IMR-90 (cell line): Measurements from ENCODE around the gene ANTXR2. TPM values are rescaled to one million over a fixed set of nuclear protein-coding genes. Genes with fewer than 3 reads are reported as not detected.

Experiments
- ATAC-seq: fragments of 200-7000 bp; cut with Tn5 transposase; 2 replicates; pipeline ENCODE4 v1.9.1; 2020; ENCODE audit warnings: low read depth, mild to moderate bottlenecking, moderate library complexity
- BruUV-seq: library from RNA; stranded (reverse); fragments of 400-500 nt; replicated peaks from 2 replicates; lab custom pipeline; 2021; lab: Mats Ljungman, UMichigan
- CTCF ChIA-PET: fragments of 300-600 bp; formaldehyde crosslinking; extraction: SDS; loops from one replicate; lab custom pipeline; 2021; ENCODE audit warnings: antibody characterized with exemption; lab: Yijun Ruan, JAX
- POLR2A ChIA-PET: fragments of 300-600 bp; sonication (Branson Sonifier 250); formaldehyde crosslinking; loops from one replicate; lab custom pipeline; 2022; ENCODE audit warnings: antibody characterized with exemption; ENCODE audit not compliant: unreplicated experiment; lab: Charles Lee
- DNase-seq: peaks from one replicate; pipeline ENCODE4 v3.0.0; 2013
- H2AFZ ChIP-seq: replicated peaks from 2 replicates; pipeline ENCODE3; 2013; ENCODE audit warnings: low read length, mild to moderate bottlenecking; ENCODE audit not compliant: poor library complexity
- H2AK5ac ChIP-seq: 2 replicates; pipeline ENCODE4 v1.6.1; 2013; ENCODE audit warnings: low read depth, low read length, inconsistent platforms
- H2AK9ac ChIP-seq: replicated peaks from 2 replicates; pipeline ENCODE3; 2013; ENCODE audit warnings: mild to moderate bottlenecking, low read depth, low read length, moderate library complexity; ENCODE audit not compliant: poor library complexity
- H2BK120ac ChIP-seq: 2 replicates; pipeline ENCODE4 v1.6.1; 2013; ENCODE audit warnings: low read depth, low read length, inconsistent platforms
- H2BK15ac ChIP-seq: 3 replicates; pipeline ENCODE4 v1.6.1; 2013; ENCODE audit warnings: low read depth, low read length, inconsistent platforms
- H2BK20ac ChIP-seq: 2 replicates; pipeline ENCODE4 v1.6.1; 2013; ENCODE audit warnings: low read depth, mild to moderate bottlenecking, inconsistent platforms, low read length, moderate library complexity
- H2BK5ac ChIP-seq: 2 replicates; pipeline ENCODE4 v1.6.1; 2013; ENCODE audit warnings: mild to moderate bottlenecking, low read depth, low read length, inconsistent platforms; ENCODE audit not compliant: poor library complexity, severe bottlenecking
- H3K14ac ChIP-seq: replicated peaks from 2 replicates; pipeline ENCODE4 v1.6.1; 2013; ENCODE audit warnings: low read depth, low read length, inconsistent platforms
- H3K18ac ChIP-seq: 2 replicates; pipeline ENCODE4 v1.6.1; 2013; ENCODE audit warnings: low read depth, low read length, control low read depth
- H3K23ac ChIP-seq: 2 replicates; pipeline ENCODE4 v1.6.1; 2013; ENCODE audit warnings: low read depth, low read length, inconsistent platforms
- H3K27ac ChIP-seq: 2 replicates; pipeline ENCODE4 v1.5.1; 2013; ENCODE audit warnings: mild to moderate bottlenecking, control low read depth, low read length; ENCODE audit not compliant: insufficient read depth
- H3K27me3 ChIP-seq: 2 replicates; pipeline ENCODE4 v1.6.1; 2013; ENCODE audit warnings: low read length; ENCODE audit not compliant: control insufficient read depth, insufficient read depth
- H3K36me3 ChIP-seq: 2 replicates; pipeline ENCODE4 v1.6.1; 2013; ENCODE audit warnings: low read length, mixed read lengths; ENCODE audit not compliant: control insufficient read depth, insufficient read depth
- H3K4ac ChIP-seq: 2 replicates; pipeline ENCODE4 v1.6.1; 2013; ENCODE audit warnings: low read depth, low read length, inconsistent platforms
- H3K4me1 ChIP-seq: 2 replicates; pipeline ENCODE4 v1.6.1; 2013; ENCODE audit warnings: low read length, mixed read lengths; ENCODE audit not compliant: control insufficient read depth, insufficient read depth
- H3K4me2 ChIP-seq: 2 replicates; pipeline ENCODE4 v1.6.1; 2013; ENCODE audit warnings: low read depth, mild to moderate bottlenecking, control low read depth, low read length, moderate library complexity
- H3K4me3 ChIP-seq: 2 replicates; pipeline ENCODE4 v1.5.1; 2013; ENCODE audit warnings: low read depth, mild to moderate bottlenecking, control low read depth, low read length, moderate library complexity; ENCODE audit not compliant: insufficient read depth
- H3K56ac ChIP-seq: 2 replicates; pipeline ENCODE4 v1.6.1; 2013; ENCODE audit warnings: low read length, inconsistent platforms; ENCODE audit not compliant: insufficient read depth; ENCODE audit errors: extremely low read depth
- H3K79me1 ChIP-seq, 2 experiments: 2 replicates each; pipeline ENCODE4 v1.6.1; 2013; ENCODE audit warnings: low read length in 2 of 2, inconsistent platforms in 1 of 2, low read depth in 1 of 2
- H3K9ac ChIP-seq: 2 replicates; pipeline ENCODE4 v1.6.1; 2013; ENCODE audit warnings: low read depth, low read length, control low read depth
- H3K9me1 ChIP-seq: 2 replicates; pipeline ENCODE4 v1.6.1; 2013; ENCODE audit warnings: low read length, inconsistent platforms; ENCODE audit not compliant: insufficient read depth
- H3K9me3 ChIP-seq: 2 replicates; pipeline ENCODE4 v1.6.1; 2013; ENCODE audit warnings: low read length; ENCODE audit not compliant: control insufficient read depth, insufficient read depth
- H4K20me1 ChIP-seq: 2 replicates; pipeline ENCODE4 v1.6.1; 2013; ENCODE audit warnings: low read length, inconsistent platforms; ENCODE audit not compliant: insufficient read depth
- H4K5ac ChIP-seq: 2 replicates; pipeline ENCODE4 v1.6.1; 2013; ENCODE audit warnings: mild to moderate bottlenecking, low read depth, low read length, control low read depth
- H4K8ac ChIP-seq, 2 experiments: 2 replicates each; pipeline ENCODE4 v1.6.1; 2013; ENCODE audit warnings: low read depth in 2 of 2, low read length in 2 of 2, control low read depth in 1 of 2, inconsistent platforms in 1 of 2
- H4K91ac ChIP-seq: 2 replicates; pipeline ENCODE4 v1.6.1; 2013; ENCODE audit warnings: low read depth, low read length, inconsistent platforms; ENCODE audit not compliant: insufficient read depth
- BHLHE40 ChIP-seq: fragments of 150-350 bp; IDR thresholded peaks from 2 replicates; pipeline ENCODE4 v1.6.1; 2016; ENCODE audit warnings: mild to moderate bottlenecking, low read depth, low read length
- CEBPB ChIP-seq: IDR thresholded peaks from 2 replicates; pipeline ENCODE4 v1.6.1; 2012; ENCODE audit warnings: low read depth, low read length, improper control_type of control experiment
- CHD1 ChIP-seq: IDR thresholded peaks from 2 replicates; pipeline ENCODE4 v1.6.1; 2012; ENCODE audit warnings: low read depth, low read length, improper control_type of control experiment
- ELK1 ChIP-seq: fragments of 150-350 bp; IDR thresholded peaks from 2 replicates; pipeline ENCODE4 v1.6.1; 2016; ENCODE audit warnings: low read depth, mild to moderate bottlenecking, low read length, moderate library complexity, borderline replicate concordance
- FOS ChIP-seq: fragments of 150-350 bp; IDR thresholded peaks from 2 replicates; pipeline ENCODE4 v1.6.1; 2016; ENCODE audit warnings: low read depth, low read length
- MAFK ChIP-seq: IDR thresholded peaks from 2 replicates; pipeline ENCODE4 v1.6.1; 2012; ENCODE audit warnings: low read depth, low read length, improper control_type of control experiment
- MAZ ChIP-seq: IDR thresholded peaks from 2 replicates; pipeline ENCODE4 v1.6.1; 2012; ENCODE audit warnings: low read depth, mild to moderate bottlenecking, low read length, improper control_type of control experiment, moderate library complexity, borderline replicate concordance
- MXI1 ChIP-seq: IDR thresholded peaks from 2 replicates; pipeline ENCODE4 v1.6.1; 2012; ENCODE audit warnings: low read depth, mild to moderate bottlenecking, low read length, moderate library complexity, borderline replicate concordance
- POLR2A ChIP-seq: IDR thresholded peaks from 2 replicates; pipeline ENCODE4 v1.6.1; 2012; ENCODE audit warnings: mild to moderate bottlenecking, low read depth, low read length
- RAD21 ChIP-seq: IDR thresholded peaks from 2 replicates; pipeline ENCODE4 v1.6.1; 2012; ENCODE audit warnings: low read length, improper control_type of control experiment
- RCOR1 ChIP-seq: IDR thresholded peaks from 2 replicates; pipeline ENCODE4 v1.6.1; 2012; ENCODE audit warnings: mild to moderate bottlenecking, low read length, improper control_type of control experiment; ENCODE audit not compliant: insufficient replicate concordance
- RFX5 ChIP-seq: IDR thresholded peaks from 2 replicates; pipeline ENCODE4 v1.8.0; 2012; ENCODE audit warnings: low read depth, mild to moderate bottlenecking, low read length, moderate library complexity
- SMC3 ChIP-seq: fragments of 150-350 bp; IDR thresholded peaks from 2 replicates; pipeline ENCODE4 v1.6.1; 2016; ENCODE audit warnings: low read depth, mild to moderate bottlenecking, antibody characterized with exemption, low read length, moderate library complexity
- USF2 ChIP-seq: fragments of 150-350 bp; IDR thresholded peaks from 2 replicates; pipeline ENCODE4 v1.6.1; 2017; ENCODE audit warnings: mild to moderate bottlenecking, antibody characterized with exemption, low read length, low read depth
- WGBS, 2 experiments: methylation state at CpG; one replicate each; pipeline versions ENCODE4 v1.1.5 to v1.1.7; 2013; ENCODE audit warnings: missing lambda C conversion rate in 2 of 2; ENCODE audit not compliant: insufficient read length in 1 of 2; ENCODE audit errors: extremely low coverage in 2 of 2; 5-methylcytosine and 5-hydroxymethylcytosine counted together
- dilution Hi-C: fragments of 300-500 bp; cut with HindIII; formaldehyde crosslinking; loops from one replicate; pipeline ENCODE4 v1.14.3; 2018; ENCODE audit warnings: low sequenced_read_pairs; ENCODE audit not compliant: unreplicated experiment
- in situ Hi-C: fragments of 300-500 bp; cut with MboI; formaldehyde crosslinking; loops from 3 replicates; pipeline ENCODE4 v1.14.3; 2019; ENCODE audit warnings: low sequenced_read_pairs, inconsistent platforms, mixed read lengths
- intact Hi-C: fragments of 100-400 bp; cut with micrococcal nuclease; formaldehyde crosslinking; loops from 2 replicates; pipeline ENCODE4 v1.10.0; 2022
- polyA plus RNA-seq, 3 experiments: library from polyadenylated mRNA; depleted of rRNA; stranded (reverse); fragments of >200 nt; gene quantifications; 2 replicates each; pipeline ENCODE4 v1.2.3, GENCODE V29; 2012; ENCODE audit warnings: low replicate concordance in 1 of 3
- total RNA-seq: library from RNA; depleted of rRNA; stranded (reverse); fragments of >200 nt; gene quantifications from 2 replicates; pipeline ENCODE4 v1.2.3, GENCODE V29; 2012

ANTXR2 gene
- total and polyA plus RNA-seq, 2 of the 4 experiments (the other 2 are of a cell fraction) = 46.8 to 88.5 TPM

- no peak overlapping the region for H3K18ac ChIP-seq
- no peak overlapping the region for H3K56ac ChIP-seq
- no peak overlapping the region for H2BK20ac ChIP-seq
- H3K36me3 ChIP-seq = peaks cover 19% of the 10 kb centered on the region
- H3K9me3 ChIP-seq = no peaks in the 10 kb centered on the region
- H4K8ac ChIP-seq = no peak overlapping the region
- no peak overlapping the region for H2BK15ac ChIP-seq
- ChIA-PET CTCF (no interaction called here), POLR2A (no interaction called here)
- no peak overlapping the region for H4K5ac ChIP-seq
- DNase-seq (no peak), ATAC-seq (no peak)
- no peaks in the 10 kb centered on the region for H3K27me3 ChIP-seq
- H4K91ac ChIP-seq = no peak overlapping the region
- BruUV-seq = no TSS peak
- H4K20me1 ChIP-seq = no peaks in the 10 kb centered on the region
- H3K23ac ChIP-seq = no peak overlapping the region
- dilution Hi-C loops = no loop called here
- no peak overlapping the region for H2AK5ac ChIP-seq
- in situ Hi-C loops = no loop called here
- H2AK9ac ChIP-seq = no peak overlapping the region
- no peak overlapping the region for H3K14ac ChIP-seq
- intact Hi-C loops = no loop called here
- H3K4ac ChIP-seq = no peak overlapping the region
- no peak overlapping the region for H2AFZ ChIP-seq
- H3K4me2 ChIP-seq = no peak overlapping the region
- no peak overlapping the region for H3K4me3 ChIP-seq
- H3K79me1 ChIP-seq = peaks cover 31% of the 10 kb centered on the region in 2 experiments
- no peaks in the 10 kb centered on the region; the same call in 1 of the 2 replicates for H3K9me1 ChIP-seq
- no CpG with 5 or more reads among the region's 1 CpG for WGBS, 2 experiments
- H3K4me1 ChIP-seq = no peaks in the 10 kb centered on the region
- no peak overlapping the region for H3K9ac ChIP-seq
- no peak overlapping the region for H2BK5ac ChIP-seq
- H2BK120ac ChIP-seq = no peak overlapping the region
- H3K27ac ChIP-seq = no peak overlapping the region
- TF ChIP-seq RAD21 (no peak), BHLHE40 (no peak), CHD1 (no peak), CEBPB (no peak), MAFK (no peak), SMC3 (no peak), RCOR1 (no peak), RFX5 (no peak), FOS (no peak), POLR2A (no peak), MXI1 (no peak), MAZ (no peak), USF2 (no peak), ELK1 (no peak)
These were observed 19.7 kb downstream of the ANTXR2 start for GRCh38 chr4:80053140-80053910.
